Myometrial cell (primary cell): ENCODE data around the gene KCND1. TPM values are rescaled to one million over a fixed set of nuclear protein-coding genes. Genes with fewer than 3 reads are reported as not detected.

Experiments used
- total RNA-seq: library from RNA; depleted of rRNA; stranded (reverse); fragments of >200 nt; gene quantifications from 2 replicates; pipeline ENCODE4 v1.2.3, GENCODE V29; 2015

Gene KCND1
- total RNA-seq, result 1.4 and 2.0 TPM in 2 replicates

DNA sequence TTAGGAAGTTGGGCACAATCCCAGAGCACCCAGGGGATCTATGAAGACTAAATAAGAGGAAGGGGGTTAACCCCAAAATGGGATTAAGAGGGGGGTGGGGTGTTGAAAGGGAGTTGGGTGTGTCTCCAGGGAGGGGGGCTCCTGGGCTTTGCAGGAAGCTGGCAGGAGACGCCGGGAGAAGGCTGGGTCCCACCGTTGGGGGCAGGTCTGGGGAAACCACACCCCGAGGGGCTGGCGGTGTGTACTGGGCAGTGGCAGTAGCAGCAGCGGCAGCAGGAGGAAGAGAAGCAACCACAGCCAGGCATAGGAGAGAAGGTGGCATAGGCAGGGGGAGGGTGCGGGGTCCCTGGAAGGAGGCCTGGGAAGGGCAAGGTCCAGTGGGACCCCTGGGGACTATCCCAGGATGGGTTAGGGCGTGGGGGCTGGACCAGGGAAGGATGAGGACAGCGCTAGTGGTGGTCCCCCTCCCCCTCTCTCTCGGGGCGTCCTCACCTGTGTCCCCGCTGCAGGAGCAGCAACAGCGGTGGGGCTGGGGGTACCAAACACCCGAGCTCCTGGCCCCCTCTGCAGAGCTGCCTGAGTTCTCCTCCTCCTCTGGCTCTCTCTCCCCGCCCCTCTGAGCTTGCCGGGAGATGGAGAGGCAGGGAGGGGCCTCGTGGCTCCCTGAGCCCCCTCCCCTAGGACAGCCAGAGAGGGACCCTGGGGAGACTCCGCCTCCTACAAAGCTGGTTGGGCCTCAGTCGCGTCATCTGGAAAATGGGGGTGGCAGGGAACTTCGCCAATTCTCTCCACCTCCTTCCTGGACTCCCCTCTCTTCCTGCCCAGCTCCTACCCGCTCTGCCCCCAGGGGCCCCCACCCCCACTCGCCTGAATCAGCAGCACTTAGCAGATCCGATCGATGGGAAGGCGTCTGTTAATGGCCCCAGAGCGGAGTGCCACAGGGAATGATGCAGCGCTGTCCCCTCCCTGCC is at the start of gene KCND1:
KCND1 (minus strand) TSS at position 596 of the 971 bp plus-strand sequence. CDS start 1,573 bp downstream, outside the sequence.

DNA sequence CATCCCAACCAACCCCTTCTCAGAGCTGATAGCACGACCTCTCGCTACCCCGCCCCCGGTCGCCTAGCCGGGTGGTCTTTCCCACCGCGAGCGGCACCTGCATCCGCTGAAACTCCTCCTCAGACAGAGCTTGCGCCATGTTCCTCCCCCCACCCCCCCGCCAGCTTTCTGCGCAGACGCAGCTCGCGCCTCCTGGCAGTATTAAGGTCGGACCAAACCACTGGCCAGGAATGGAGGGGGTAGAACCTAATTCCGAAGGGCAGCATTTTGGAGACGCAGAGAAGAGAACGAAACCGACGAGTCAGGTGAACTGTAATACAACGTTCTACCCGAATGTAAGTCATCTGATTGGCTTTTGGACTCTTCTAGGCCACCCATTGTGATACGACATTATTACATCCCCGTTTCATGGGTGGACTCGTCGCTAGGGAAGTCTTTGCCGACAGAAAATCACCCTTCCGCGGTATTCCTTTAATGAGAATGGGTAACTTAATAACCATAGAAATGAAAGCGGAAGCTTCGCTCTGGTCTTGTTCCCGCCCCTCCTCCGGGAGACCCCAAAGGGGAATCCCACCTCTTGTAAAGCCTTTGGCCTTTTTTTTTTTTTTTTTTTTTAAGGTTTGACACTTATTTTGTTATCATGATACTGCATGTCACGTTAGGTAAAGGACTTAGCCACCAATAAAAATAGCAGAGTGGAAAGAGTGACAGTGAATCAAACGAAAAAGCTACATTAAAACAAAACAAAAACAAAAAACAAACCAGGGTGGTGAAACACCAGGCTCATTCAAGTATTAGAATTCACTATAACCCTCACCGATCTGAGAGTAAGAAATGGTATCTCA is 30.7 kb upstream of the KCND1 start, which contains the start of gene GRIPAP1:
GRIPAP1 (minus strand) TSS at position 174 of the 845 bp plus-strand sequence; CDS start at position 139, 35 bp downstream.

DNA sequence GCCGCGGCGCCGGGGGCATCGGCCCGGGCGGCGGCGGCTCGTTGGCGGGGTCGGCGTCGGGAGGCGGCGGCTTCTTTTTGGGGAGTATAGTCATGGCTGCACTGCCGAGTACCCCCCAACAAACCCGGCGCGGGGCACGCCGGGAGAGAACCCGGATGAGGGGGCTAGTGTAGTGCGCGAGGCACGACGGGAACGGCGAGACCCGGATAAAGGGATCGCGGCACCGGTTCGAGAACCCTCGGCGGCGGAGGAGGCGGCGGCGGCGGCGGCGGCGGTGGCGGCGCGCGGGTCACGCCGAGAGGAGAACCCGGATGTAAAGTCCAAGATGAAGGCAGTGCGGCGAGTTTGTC is 14.2 kb downstream of the KCND1 start, which contains the start of gene OTUD5:
OTUD5 (minus strand) TSS at position 131 of the 350 bp plus-strand sequence; CDS start at position 94, 37 bp downstream.

DNA sequence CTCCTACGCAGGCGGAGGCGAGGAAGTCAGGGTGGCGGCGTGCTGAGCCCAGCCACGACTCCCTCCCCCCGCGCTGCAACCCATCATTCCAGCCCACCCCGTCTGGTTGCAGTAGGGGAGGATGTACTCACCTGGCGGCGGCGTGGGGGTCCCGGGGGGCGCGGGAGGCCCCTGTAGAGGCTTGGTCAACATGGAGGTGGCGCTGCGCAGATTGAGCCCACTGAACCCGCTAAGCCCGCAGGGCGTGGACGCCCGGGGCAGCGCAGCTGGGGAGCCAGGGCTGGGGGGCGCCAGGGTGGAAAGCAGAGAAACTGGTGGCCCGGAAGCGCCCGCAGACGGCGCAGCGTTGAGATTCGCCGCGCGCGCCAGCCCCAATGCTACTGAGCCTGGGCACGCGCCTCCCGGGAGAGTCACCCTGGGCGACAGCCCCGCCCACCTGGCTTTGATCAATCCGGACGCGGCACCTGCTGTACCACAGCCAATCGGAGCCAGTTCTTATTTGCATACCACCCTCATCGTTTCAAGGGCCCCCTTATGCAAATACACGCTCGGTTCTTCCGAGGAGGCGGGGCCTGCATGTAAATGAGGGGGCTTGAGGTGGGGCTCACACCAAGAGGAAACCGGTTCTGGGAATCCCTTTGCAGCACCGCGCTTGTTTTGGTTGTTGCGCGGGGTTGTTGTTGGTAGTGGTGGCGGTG is 52.9 kb downstream of the KCND1 start, which contains the start of gene PIM2:
PIM2 (minus strand) TSS at position 382 of the 698 bp plus-strand sequence; CDS start at position 192, 190 bp downstream.

DNA sequence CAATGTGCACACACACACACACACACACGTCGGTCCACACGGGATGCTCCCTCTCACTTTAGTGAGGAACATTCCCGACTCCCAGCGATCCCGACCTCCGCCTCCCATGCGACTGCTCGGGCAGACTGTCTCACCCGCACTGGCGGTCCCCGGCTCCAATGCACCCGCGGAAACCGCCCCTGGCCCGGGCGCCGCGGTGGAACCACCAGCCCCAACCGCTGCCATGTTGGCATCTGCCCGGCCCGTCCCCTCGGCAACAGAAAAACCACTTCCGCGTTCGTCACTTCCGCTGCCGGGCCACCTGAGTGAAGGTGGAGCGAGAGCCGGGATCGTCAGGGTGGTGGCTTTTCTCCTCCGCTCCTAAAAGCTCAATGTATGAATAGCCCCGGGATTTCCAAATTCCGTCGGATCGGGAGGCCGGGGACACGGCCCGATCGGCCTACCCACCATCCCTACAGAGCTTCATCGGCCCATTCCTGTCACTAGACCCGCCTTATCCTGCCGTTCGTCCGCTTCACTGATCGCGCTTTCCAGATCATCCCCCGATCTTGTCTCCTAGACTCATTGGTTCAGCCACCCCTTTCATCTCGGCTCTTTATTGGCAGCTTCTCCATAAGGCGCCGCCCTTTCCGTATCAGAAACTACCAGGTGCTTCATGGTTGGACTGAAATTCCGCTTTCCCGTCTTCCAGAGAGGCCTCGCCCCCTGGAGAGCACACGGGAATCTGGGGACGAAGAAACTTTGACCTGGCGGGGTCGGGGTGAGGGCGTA is 60.0 kb downstream of the KCND1 start, which contains the start of gene SLC35A2:
SLC35A2 (minus strand) TSS at position 235 of the 771 bp plus-strand sequence; CDS start at position 225, 10 bp downstream.

Other genes starting within 250 kb of the KCND1 start
- gene GLOD5, start 210.1 kb downstream of the KCND1 start, total RNA-seq, result not detected in 2 replicates
- not detected in 2 replicates for gene GATA1, start 185.3 kb downstream of the KCND1 start, total RNA-seq
- 30.3 and 31.7 TPM in 2 replicates for gene HDAC6, start 169.8 kb downstream of the KCND1 start, total RNA-seq
- not detected in 2 replicates for gene ERAS, start 145.3 kb downstream of the KCND1 start, total RNA-seq
- gene PCSK1N, start 136.2 kb downstream of the KCND1 start, total RNA-seq, result 0.53 TPM in 1 of 2 replicates, not detected in the other
- gene TIMM17B, start 74.1 kb downstream of the KCND1 start, total RNA-seq, result 43.5 and 45.7 TPM in 2 replicates
- gene PQBP1, start 73.9 kb downstream of the KCND1 start, total RNA-seq, result 56.4 and 83.3 TPM in 2 replicates
- 41.5 and 46.1 TPM in 2 replicates for gene SLC35A2, start 60.2 kb downstream of the KCND1 start, total RNA-seq
- gene PIM2, start 52.8 kb downstream of the KCND1 start, total RNA-seq, result 6.9 and 7.4 TPM in 2 replicates
- 39.2 and 48.0 TPM in 2 replicates for gene OTUD5, start 14.2 kb downstream of the KCND1 start, total RNA-seq
- 11.3 and 19.0 TPM in 2 replicates for gene GRIPAP1, start 30.4 kb upstream of the KCND1 start, total RNA-seq
- 66.3 and 69.2 TPM in 2 replicates for gene TFE3, start 71.5 kb upstream of the KCND1 start, total RNA-seq
- 0.58 and 1.4 TPM in 2 replicates for gene CCDC120, start 87.2 kb upstream of the KCND1 start, total RNA-seq
- gene PRAF2, start 102.2 kb upstream of the KCND1 start, total RNA-seq, result 19.7 and 34.6 TPM in 2 replicates
- gene WDR45, start 108.0 kb upstream of the KCND1 start, total RNA-seq, result 55.6 and 65.9 TPM in 2 replicates
- gene GPKOW, start 151.9 kb upstream of the KCND1 start, total RNA-seq, result 27.4 and 34.4 TPM in 2 replicates
- 1.4 and 6.3 TPM in 2 replicates for gene MAGIX, start 190.9 kb upstream of the KCND1 start, total RNA-seq
- 118 TPM in 2 replicates for gene PLP2, start 200.1 kb upstream of the KCND1 start, total RNA-seq
- gene PRICKLE3, start 214.5 kb upstream of the KCND1 start, total RNA-seq, result 5.8 and 8.5 TPM in 2 replicates
- 0.29 TPM in 1 of 2 replicates, not detected in the other for gene SYP, start 228.3 kb upstream of the KCND1 start, total RNA-seq